T-helper 2 cell treated with Interferon-gamma antibody and Interleukin-4, amounts not matched to agents 100 ng/mL and 5 ng/mL, for 36 hours (primary cell): ENCODE data around the gene GALNTL6. TPM values are rescaled to one million over a fixed set of nuclear protein-coding genes. Genes with fewer than 3 reads are reported as not detected.
"Not testable (repeated sequence)": the region's sequence is repeated elsewhere in the genome, so short reads cannot be mapped to it uniquely, and the experiment has no call there.

Experiments
- intact Hi-C: fragments of 100-400 bp; cut with micrococcal nuclease; formaldehyde crosslinking; loops from one replicate; pipeline ENCODE4 v1.15.1; 2023
- total RNA-seq: library from RNA; stranded (reverse); gene quantifications from 2 replicates; pipeline ENCODE4 v1.2.3, GENCODE V29; 2022

The GALNTL6 gene
- total RNA-seq, 1 donor from 2014 or later: not detected

- intact Hi-C loops: no loop called here
Measured at GRCh38 chr4:172377486-172378140, 564.4 kb downstream of the GALNTL6 start.

GRCh38 chr4:172379834-172380233, 566.6 kb downstream of the GALNTL6 start:
- intact Hi-C loops: no loop called here

GRCh38 chr4:172390331-172390730, 577.1 kb downstream of the GALNTL6 start:
- intact Hi-C loops: no loop called here

- intact Hi-C loops: no loop called here
Measured at GRCh38 chr4:172392741-172393140, 579.5 kb downstream of the GALNTL6 start.

- intact Hi-C loops: no loop called here
Measured at GRCh38 chr4:172393220-172393619, 580.0 kb downstream of the GALNTL6 start.

- intact Hi-C loops: no loop called here
Measured at GRCh38 chr4:172404676-172405075, 591.5 kb downstream of the GALNTL6 start.

GRCh38 chr4:172410363-172410762, 597.2 kb downstream of the GALNTL6 start:
- intact Hi-C loops: no loop called here

- intact Hi-C loops: no loop called here
Measured at GRCh38 chr4:172411149-172411548, 597.9 kb downstream of the GALNTL6 start.

GRCh38 chr4:172412851-172413580, 599.8 kb downstream of the GALNTL6 start:
- intact Hi-C loops: no loop called here

- intact Hi-C loops: not testable (repeated sequence)
Measured at GRCh38 chr4:172428979-172429378, 615.8 kb downstream of the GALNTL6 start.

- intact Hi-C loops: no loop called here
Measured at GRCh38 chr4:172480471-172480870, 667.3 kb downstream of the GALNTL6 start.

GRCh38 chr4:172481802-172482508, 668.8 kb downstream of the GALNTL6 start:
- intact Hi-C loops: no loop called here

GRCh38 chr4:172485007-172485406, 671.8 kb downstream of the GALNTL6 start:
- intact Hi-C loops: no loop called here

- intact Hi-C loops: no loop called here
Measured at GRCh38 chr4:172486531-172486930, 673.3 kb downstream of the GALNTL6 start.

- intact Hi-C loops: no loop called here
Measured at GRCh38 chr4:172489861-172490260, 676.7 kb downstream of the GALNTL6 start.

GRCh38 chr4:172495769-172496168, 682.6 kb downstream of the GALNTL6 start:
- intact Hi-C loops: no loop called here

- intact Hi-C loops: no loop called here
Measured at GRCh38 chr4:172497321-172497720, 684.1 kb downstream of the GALNTL6 start.

GRCh38 chr4:172514011-172514410, 700.8 kb downstream of the GALNTL6 start:
- intact Hi-C loops: no loop called here

- intact Hi-C loops: no loop called here
Measured at GRCh38 chr4:172514801-172515200, 701.6 kb downstream of the GALNTL6 start.

- intact Hi-C loops: no loop called here
Measured at GRCh38 chr4:172515266-172515879, 702.2 kb downstream of the GALNTL6 start.

GRCh38 chr4:172517391-172517790, 704.2 kb downstream of the GALNTL6 start:
- intact Hi-C loops: no loop called here

GRCh38 chr4:172521248-172521647, 708.0 kb downstream of the GALNTL6 start:
- intact Hi-C loops: no loop called here
